Left ventricle myocardium inferior (tissue), 1 donor: Measurements from ENCODE around the gene CPT1C. TPM values are rescaled to one million over a fixed set of nuclear protein-coding genes. Genes with fewer than 3 reads are reported as not detected.

Experiments
- DNase-seq: peaks from one replicate; pipeline ENCODE4 v3.0.0-alpha.2; 2020
- H3K27ac ChIP-seq: fragments of 200-600 bp; replicated peaks from 2 replicates; pipeline ENCODE4 v1.8.0; 2021
- H3K27me3 ChIP-seq: fragments of 200-600 bp; 2 replicates; pipeline ENCODE4 v1.8.0; 2021; ENCODE audit warnings: low read depth
- H3K36me3 ChIP-seq: fragments of 200-600 bp; 2 replicates; pipeline ENCODE4 v1.8.0; 2021
- H3K4me1 ChIP-seq: fragments of 200-600 bp; 2 replicates; pipeline ENCODE4 v1.8.0; 2021
- H3K4me3 ChIP-seq: fragments of 200-600 bp; 2 replicates; pipeline ENCODE4 v1.8.0; 2021; ENCODE audit warnings: mild to moderate bottlenecking, moderate library complexity
- H3K9me3 ChIP-seq: fragments of 200-600 bp; replicated peaks from 2 replicates; pipeline ENCODE4 v1.8.0; 2021
- intact Hi-C: fragments of 100-400 bp; cut with micrococcal nuclease; formaldehyde crosslinking; loops from one replicate; pipeline ENCODE4 v1.11.0; 2022
- total RNA-seq: library from RNA; stranded (reverse); fragmentation: NEBNext Ultra II Directional; extraction: Animal tissue kit (Norgen Biotek cat#: 25700); gene quantifications from one replicate; pipeline ENCODE4 v1.2.1, GENCODE V29; 2021
- TF ChIP-seq, protein P1 (sequence below): fragments of 200-600 bp; IDR thresholded peaks from 2 replicates; pipeline ENCODE4 v1.8.0; 2021; ENCODE audit warnings: antibody characterized with exemption, mild to moderate bottlenecking, borderline replicate concordance
- donor health status: DM: no; HTN: yes; CAD: no; lungs with severe emphysema.

The CPT1C gene
- total RNA-seq, 1 donor from 2014 or later = 2.5 TPM

GRCh38 chr19:49664171-49665035, 26.5 kb upstream of the CPT1C start:
- Histone ChIP-seq H3K4me1 (peaks cover 32% of the 10 kb centered on the region), H3K27me3 (no peaks in the 10 kb centered on the region), H3K27ac (peak overlapping the region; percentile 91), H3K9me3 (no peaks in the 10 kb centered on the region), H3K4me3 (peak overlapping the region; percentile 90), H3K36me3 (peaks cover 38% of the 10 kb centered on the region)
- TF ChIP-seq, protein P1, sequence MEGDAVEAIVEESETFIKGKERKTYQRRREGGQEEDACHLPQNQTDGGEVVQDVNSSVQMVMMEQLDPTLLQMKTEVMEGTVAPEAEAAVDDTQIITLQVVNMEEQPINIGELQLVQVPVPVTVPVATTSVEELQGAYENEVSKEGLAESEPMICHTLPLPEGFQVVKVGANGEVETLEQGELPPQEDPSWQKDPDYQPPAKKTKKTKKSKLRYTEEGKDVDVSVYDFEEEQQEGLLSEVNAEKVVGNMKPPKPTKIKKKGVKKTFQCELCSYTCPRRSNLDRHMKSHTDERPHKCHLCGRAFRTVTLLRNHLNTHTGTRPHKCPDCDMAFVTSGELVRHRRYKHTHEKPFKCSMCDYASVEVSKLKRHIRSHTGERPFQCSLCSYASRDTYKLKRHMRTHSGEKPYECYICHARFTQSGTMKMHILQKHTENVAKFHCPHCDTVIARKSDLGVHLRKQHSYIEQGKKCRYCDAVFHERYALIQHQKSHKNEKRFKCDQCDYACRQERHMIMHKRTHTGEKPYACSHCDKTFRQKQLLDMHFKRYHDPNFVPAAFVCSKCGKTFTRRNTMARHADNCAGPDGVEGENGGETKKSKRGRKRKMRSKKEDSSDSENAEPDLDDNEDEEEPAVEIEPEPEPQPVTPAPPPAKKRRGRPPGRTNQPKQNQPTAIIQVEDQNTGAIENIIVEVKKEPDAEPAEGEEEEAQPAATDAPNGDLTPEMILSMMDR = peak; percentile 51
- intact Hi-C loops = no loop called here
- peak; percentile 89 for DNase-seq

GRCh38 chr19:49665036-49665350, 25.9 kb upstream of the CPT1C start:
- intact Hi-C loops = no loop called here
- Histone ChIP-seq H3K4me1 (peaks cover 32% of the 10 kb centered on the region), H3K27ac (peak overlapping the region; percentile 91), H3K36me3 (peaks cover 32% of the 10 kb centered on the region), H3K4me3 (peak overlapping the region; percentile 90), H3K27me3 (no peaks in the 10 kb centered on the region), H3K9me3 (no peaks in the 10 kb centered on the region)
- TF ChIP-seq, protein P1 = no peak
- DNase-seq = no peak

DNA sequence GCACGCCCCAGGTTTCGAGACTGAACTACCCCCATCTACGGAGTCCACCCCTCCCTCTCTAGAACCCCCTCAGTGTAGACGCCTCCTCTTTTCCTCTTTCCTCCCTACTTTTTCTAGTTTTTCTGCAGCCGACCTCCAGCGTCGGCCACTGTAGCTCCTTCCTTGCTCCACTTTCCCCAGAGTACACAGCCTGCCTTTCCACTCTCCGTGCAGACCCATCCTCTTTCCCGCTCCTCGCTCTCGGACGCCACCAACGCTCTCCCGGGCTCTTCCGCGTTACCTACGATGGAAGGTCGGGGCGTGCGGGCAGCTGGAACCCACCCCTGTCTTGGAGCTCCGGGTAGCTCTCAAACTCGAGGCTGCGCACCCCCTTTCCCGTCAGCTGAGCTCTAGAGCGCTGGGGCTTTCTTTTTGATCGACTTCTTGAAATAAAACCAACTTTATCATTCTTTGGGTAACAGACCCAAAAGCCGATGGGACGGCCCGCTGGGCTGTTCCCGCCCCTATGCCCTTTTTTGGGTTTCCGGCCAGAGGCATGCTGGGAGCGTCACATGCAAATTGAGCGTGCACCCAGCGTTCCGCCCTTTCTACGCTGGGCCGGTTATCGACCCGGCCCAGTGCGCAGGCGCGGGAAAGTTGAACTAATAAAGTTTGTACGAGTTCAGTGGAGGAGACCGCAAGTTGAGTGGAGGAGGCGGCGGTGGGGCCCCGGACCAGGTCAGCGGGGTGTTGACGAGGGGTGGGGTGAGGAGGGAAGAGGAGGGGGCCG, 25.4 kb upstream of the CPT1C start, which contains the start of the genes BCL2L12 and IRF3:
BCL2L12 (plus strand) TSS at position 583 of the 769 bp plus-strand sequence. CDS start 760 bp downstream, outside the sequence.
IRF3 (minus strand) TSS at position 507 of the 769 bp plus-strand sequence. CDS start 1,019 bp downstream, outside the sequence.
- intact Hi-C loops = no loop called here
- Histone ChIP-seq H3K36me3 (peaks cover 31% of the 10 kb centered on the region), H3K4me3 (peak within 1 kb of the TSS; percentile 90), H3K4me1 (peaks cover 32% of the 10 kb centered on the region), H3K9me3 (no peaks in the 10 kb centered on the region), H3K27ac (peak within 1 kb of the TSS; percentile 91), H3K27me3 (no peaks in the 10 kb centered on the region)
- DNase-seq = peak; percentile 97
- TF ChIP-seq, protein P1 = no peak

- peak overlapping the region; percentile 90 for H3K4me3 ChIP-seq
- H3K27me3 ChIP-seq = no peaks in the 10 kb centered on the region
- TF ChIP-seq, protein P1 = no peak
- H3K36me3 ChIP-seq = peaks cover 29% of the 10 kb centered on the region
- DNase-seq = no peak
- peaks cover 32% of the 10 kb centered on the region for H3K4me1 ChIP-seq
- no peaks in the 10 kb centered on the region for H3K9me3 ChIP-seq
- peak overlapping the region; percentile 91 for H3K27ac ChIP-seq
- intact Hi-C loops = no loop called here
Measured at GRCh38 chr19:49666120-49666444, 24.8 kb upstream of the CPT1C start.

DNA sequence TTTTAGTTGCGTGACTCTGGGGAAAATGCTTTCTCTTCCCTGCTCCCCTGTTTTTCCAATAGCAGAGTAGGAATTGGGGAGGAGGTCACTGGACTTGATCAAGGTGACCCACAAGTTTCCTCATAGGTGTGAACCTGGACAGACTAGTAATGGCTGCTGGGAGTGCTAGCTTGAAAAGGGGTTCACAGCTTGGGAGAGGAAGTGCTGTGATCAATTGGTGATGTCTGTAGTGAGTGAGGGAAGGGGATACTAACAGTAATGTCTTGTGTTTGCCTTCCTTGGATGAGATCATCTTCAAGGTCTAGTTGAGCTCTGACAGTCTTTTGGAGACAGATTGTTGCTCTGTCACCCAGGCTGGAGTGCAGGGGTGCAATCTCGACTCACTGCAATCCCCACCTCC, 23.4 kb upstream of the CPT1C start:
- Histone ChIP-seq H3K4me3 (no peak overlapping the region), H3K9me3 (no peaks in the 10 kb centered on the region), H3K27ac (no peak overlapping the region), H3K27me3 (no peaks in the 10 kb centered on the region), H3K36me3 (peaks cover 15% of the 10 kb centered on the region), H3K4me1 (peaks cover 40% of the 10 kb centered on the region)
- DNase-seq = no peak
- TF ChIP-seq, protein P1 = no peak
- intact Hi-C loops = no loop called here
